Memory B cell (primary cell): ENCODE results near the gene ANGPTL7.

Experiments
- ATAC-seq: fragments of 150-1000 bp; cut with Tn5 transposase; 2 replicates; pipeline ENCODE4 v1.10.0; 2021; ENCODE audit warnings: low read depth, mild to moderate bottlenecking, moderate library complexity
- DNase-seq, 2 donors: peaks; one replicate each; pipeline ENCODE4 v3.0.0; 2022; ENCODE audit warnings: low spot score in 2 of 2
- H3K27ac Mint-ChIP-seq: one replicate; pipeline ENCODE4 v1.8.0; 2022; ENCODE audit warnings: mild to moderate bottlenecking, moderate library complexity, mixed read lengths
- H3K27me3 Mint-ChIP-seq: one replicate; pipeline ENCODE4 v1.8.0; 2022; ENCODE audit warnings: mixed read lengths
- H3K36me3 Mint-ChIP-seq: one replicate; pipeline ENCODE4 v1.8.0; 2022; ENCODE audit warnings: mild to moderate bottlenecking, mixed read lengths
- H3K4me1 Mint-ChIP-seq: one replicate; pipeline ENCODE4 v1.8.0; 2022; ENCODE audit warnings: mixed read lengths
- H3K4me3 Mint-ChIP-seq: one replicate; pipeline ENCODE4 v1.8.0; 2022; ENCODE audit warnings: mild to moderate bottlenecking, moderate library complexity, mixed read lengths
- H3K9me3 Mint-ChIP-seq: one replicate; pipeline ENCODE4 v1.8.0; 2022; ENCODE audit warnings: mixed read lengths

Gene ANGPTL7

GRCh38 chr1:11198851-11199594, 9.9 kb downstream of the ANGPTL7 start:
- DNase-seq (no peak), ATAC-seq (no peak)
- Mint-ChIP-seq H3K4me3 (no peak overlapping the region), H3K27me3 (no peaks in the 10 kb centered on the region), H3K4me1 (peaks cover 2% of the 10 kb centered on the region), H3K27ac (peak overlapping the region; percentile 43), H3K9me3 (no peaks in the 10 kb centered on the region), H3K36me3 (peaks cover 42% of the 10 kb centered on the region)

- no peaks in the 10 kb centered on the region for H3K9me3 Mint-ChIP-seq
- no peak overlapping the region for H3K27ac Mint-ChIP-seq
- ATAC-seq (no peak), DNase-seq (no peak)
- H3K27me3 Mint-ChIP-seq = no peaks in the 10 kb centered on the region
- H3K36me3 Mint-ChIP-seq = peaks cover 20% of the 10 kb centered on the region
- no peaks in the 10 kb centered on the region for H3K4me1 Mint-ChIP-seq
- H3K4me3 Mint-ChIP-seq = no peak overlapping the region
Measured at GRCh38 chr1:11204396-11205190, 15.4 kb downstream of the ANGPTL7 start.

- H3K27ac Mint-ChIP-seq = peak overlapping the region; percentile 31
- H3K36me3 Mint-ChIP-seq = peaks cover 35% of the 10 kb centered on the region
- no peaks in the 10 kb centered on the region for H3K27me3 Mint-ChIP-seq
- no peaks in the 10 kb centered on the region for H3K9me3 Mint-ChIP-seq
- no peak overlapping the region for H3K4me3 Mint-ChIP-seq
- DNase-seq (no peak), ATAC-seq (no peak)
- no peaks in the 10 kb centered on the region for H3K4me1 Mint-ChIP-seq
Measured at GRCh38 chr1:11207898-11208611, 18.9 kb downstream of the ANGPTL7 start.

- DNase-seq = no peak
- H3K4me1 Mint-ChIP-seq = no peaks in the 10 kb centered on the region
- peak overlapping the region; percentile 17 for H3K27ac Mint-ChIP-seq
- no peak for ATAC-seq
- H3K36me3 Mint-ChIP-seq = peaks cover 46% of the 10 kb centered on the region
- no peaks in the 10 kb centered on the region for H3K27me3 Mint-ChIP-seq
- H3K4me3 Mint-ChIP-seq = no peak overlapping the region
- no peaks in the 10 kb centered on the region for H3K9me3 Mint-ChIP-seq
Measured at GRCh38 chr1:11211461-11211860, 22.3 kb downstream of the ANGPTL7 start.

- peaks cover 47% of the 10 kb centered on the region for H3K36me3 Mint-ChIP-seq
- ATAC-seq (no peak), DNase-seq (no peak)
- no peaks in the 10 kb centered on the region for H3K4me1 Mint-ChIP-seq
- H3K27ac Mint-ChIP-seq = peak overlapping the region; percentile 17
- H3K4me3 Mint-ChIP-seq = no peak overlapping the region
- H3K27me3 Mint-ChIP-seq = no peaks in the 10 kb centered on the region
- H3K9me3 Mint-ChIP-seq = no peaks in the 10 kb centered on the region
Measured at GRCh38 chr1:11211925-11212587, 22.9 kb downstream of the ANGPTL7 start.

GRCh38 chr1:11214698-11215380, 25.7 kb downstream of the ANGPTL7 start:
- DNase-seq = no peak
- Mint-ChIP-seq H3K36me3 (peaks cover 53% of the 10 kb centered on the region), H3K27ac (no peak overlapping the region), H3K4me1 (no peaks in the 10 kb centered on the region), H3K27me3 (no peaks in the 10 kb centered on the region), H3K4me3 (no peak overlapping the region), H3K9me3 (no peaks in the 10 kb centered on the region)
- no peak for ATAC-seq

- Mint-ChIP-seq H3K27me3 (no peaks in the 10 kb centered on the region), H3K4me1 (peaks cover 2% of the 10 kb centered on the region), H3K36me3 (peaks cover 54% of the 10 kb centered on the region), H3K9me3 (no peaks in the 10 kb centered on the region), H3K27ac (no peak overlapping the region), H3K4me3 (no peak overlapping the region)
- ATAC-seq = no peak
- no peak for DNase-seq
Measured at GRCh38 chr1:11215381-11216005, 26.3 kb downstream of the ANGPTL7 start.

- H3K4me1 Mint-ChIP-seq = peaks cover 5% of the 10 kb centered on the region
- no peak overlapping the region for H3K27ac Mint-ChIP-seq
Measured at GRCh38 chr1:11216074-11216473, 26.9 kb downstream of the ANGPTL7 start.

GRCh38 chr1:11227106-11228077, 38.2 kb downstream of the ANGPTL7 start:
- Mint-ChIP-seq H3K9me3 (no peaks in the 10 kb centered on the region), H3K27ac (peak overlapping the region; percentile 82), H3K4me3 (peak overlapping the region; percentile 75), H3K27me3 (no peaks in the 10 kb centered on the region), H3K4me1 (peaks cover 39% of the 10 kb centered on the region), H3K36me3 (peaks cover 45% of the 10 kb centered on the region)
- ATAC-seq = peak; percentile 89
- peak in 1 of 2 donors; percentile 8 for DNase-seq

More at GRCh38 chr1:11216074-11216473, 26.9 kb downstream of the ANGPTL7 start:
- DNase-seq (no peak), ATAC-seq (no peak)
- H3K4me3 Mint-ChIP-seq = no peak overlapping the region
- H3K9me3 Mint-ChIP-seq = no peaks in the 10 kb centered on the region
- H3K27me3 Mint-ChIP-seq = no peaks in the 10 kb centered on the region
- H3K36me3 Mint-ChIP-seq = peaks cover 53% of the 10 kb centered on the region

GRCh38 chr1:11229203-11229602, 40.0 kb downstream of the ANGPTL7 start:
- Mint-ChIP-seq H3K9me3 (no peaks in the 10 kb centered on the region), H3K27ac (peak overlapping the region; percentile 82), H3K4me3 (peak overlapping the region; percentile 7), H3K4me1 (peaks cover 38% of the 10 kb centered on the region), H3K27me3 (no peaks in the 10 kb centered on the region), H3K36me3 (peaks cover 53% of the 10 kb centered on the region)
- ATAC-seq (peak; percentile 63), DNase-seq (no peak)

GRCh38 chr1:11233208-11233607, 44.1 kb downstream of the ANGPTL7 start:
- no peaks in the 10 kb centered on the region for H3K9me3 Mint-ChIP-seq
- peaks cover 51% of the 10 kb centered on the region for H3K36me3 Mint-ChIP-seq
- ATAC-seq = no peak
- no peaks in the 10 kb centered on the region for H3K27me3 Mint-ChIP-seq
- H3K4me3 Mint-ChIP-seq = no peak overlapping the region
- no peak overlapping the region for H3K27ac Mint-ChIP-seq
- DNase-seq = no peak
- H3K4me1 Mint-ChIP-seq = peaks cover 27% of the 10 kb centered on the region

- Mint-ChIP-seq H3K4me1 (peaks cover 15% of the 10 kb centered on the region), H3K4me3 (no peak overlapping the region), H3K36me3 (peaks cover 38% of the 10 kb centered on the region), H3K27me3 (no peaks in the 10 kb centered on the region), H3K9me3 (no peaks in the 10 kb centered on the region), H3K27ac (peak overlapping the region; percentile 47)
- DNase-seq (no peak), ATAC-seq (no peak)
Measured at GRCh38 chr1:11237356-11237755, 48.2 kb downstream of the ANGPTL7 start.
